HFF-Myc (cell line): ENCODE results near the gene STK39.

ENCODE experiments used
- DNase-seq: peaks from one replicate; pipeline ENCODE4 v3.0.0-alpha.2; 2011; ENCODE audit warnings: low read depth; ENCODE audit errors: extremely low read depth
- H3K4me3 ChIP-seq: replicated peaks from 2 replicates; pipeline ENCODE4 v1.5.1; 2011; ENCODE audit warnings: low read depth, mild to moderate bottlenecking, control low read depth, low read length
- CTCF ChIP-seq: IDR thresholded peaks from 2 replicates; pipeline ENCODE4 v1.5.1; 2012; ENCODE audit warnings: mild to moderate bottlenecking, low read depth, low read length, control low read depth; ENCODE audit errors: missing control alignments

The STK39 gene

GRCh38 chr2:168159754-168160585 is 87.4 kb downstream of the STK39 start:
- no peak overlapping the region for H3K4me3 ChIP-seq
- TF ChIP-seq CTCF = no peak
- DNase-seq = no peak

- H3K4me3 ChIP-seq = no peak overlapping the region
- no peak for DNase-seq
- no peak for TF ChIP-seq CTCF
These were observed 88.8 kb downstream of the STK39 start for GRCh38 chr2:168158586-168158985.

DNA sequence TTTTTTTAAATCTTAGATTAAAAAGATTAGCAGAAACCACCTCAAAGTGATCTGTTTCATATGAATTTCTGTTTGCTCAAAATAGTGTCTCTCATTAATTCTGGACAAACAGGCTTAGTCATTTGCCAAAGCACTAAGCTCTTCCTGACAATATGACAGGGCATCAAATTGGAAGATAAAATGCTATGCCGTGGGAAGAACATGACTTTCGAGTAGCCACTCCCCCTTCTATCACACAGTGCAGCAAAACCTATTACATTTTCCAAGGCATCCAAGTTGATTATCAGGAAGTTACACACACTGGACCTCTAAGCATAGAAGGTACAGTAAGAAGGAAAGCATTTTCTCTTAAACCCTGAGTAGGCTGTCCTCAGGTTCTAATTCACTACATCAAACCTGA is 89.5 kb downstream of the STK39 start:
- DNase-seq = no peak
- TF ChIP-seq CTCF = no peak
- H3K4me3 ChIP-seq = no peak overlapping the region

DNA sequence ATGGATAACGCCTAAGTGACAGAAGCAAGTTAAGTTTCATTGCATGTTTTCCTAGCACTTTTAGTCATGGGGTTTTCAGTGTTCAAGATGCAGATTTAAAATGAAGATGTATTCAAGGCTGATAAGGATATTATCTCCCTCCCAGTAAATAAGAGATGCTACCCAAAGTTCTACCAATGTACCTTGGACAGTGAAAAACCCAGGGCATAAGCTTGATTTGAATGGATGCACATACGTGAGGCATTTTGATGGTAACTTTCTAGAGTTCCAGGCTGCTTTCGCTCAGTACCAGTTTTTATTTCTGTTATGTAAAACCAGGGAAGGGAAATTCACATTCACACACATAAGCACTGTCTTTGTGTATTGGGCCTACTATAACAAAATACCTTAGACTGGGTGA is 90.3 kb downstream of the STK39 start:
- no peak overlapping the region for H3K4me3 ChIP-seq
- no peak for DNase-seq

DNA sequence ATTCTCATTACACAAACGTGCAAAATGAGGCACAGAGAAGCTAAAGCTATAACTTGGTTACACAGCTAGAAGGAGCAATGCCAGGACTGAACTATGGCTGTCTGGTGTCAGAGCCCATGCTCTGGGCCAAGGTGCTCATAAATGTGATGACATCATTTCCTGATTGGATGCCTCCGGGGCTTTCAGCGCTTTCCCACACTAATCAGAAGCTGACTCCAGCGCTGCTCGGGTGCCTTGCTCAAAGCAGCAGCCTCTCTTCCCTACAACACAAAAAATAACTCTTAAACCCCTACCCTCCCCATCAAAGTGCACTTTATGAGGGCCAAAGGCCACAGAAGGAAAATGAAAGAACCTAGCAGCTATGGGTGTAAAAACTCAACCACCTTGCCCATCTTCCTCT is 90.7 kb downstream of the STK39 start:
- TF ChIP-seq CTCF = no peak
- DNase-seq = peak; percentile 80
- no peak overlapping the region for H3K4me3 ChIP-seq

More for the DNA sequence above, 90.3 kb downstream of the STK39 start:
- TF ChIP-seq CTCF = no peak

DNA sequence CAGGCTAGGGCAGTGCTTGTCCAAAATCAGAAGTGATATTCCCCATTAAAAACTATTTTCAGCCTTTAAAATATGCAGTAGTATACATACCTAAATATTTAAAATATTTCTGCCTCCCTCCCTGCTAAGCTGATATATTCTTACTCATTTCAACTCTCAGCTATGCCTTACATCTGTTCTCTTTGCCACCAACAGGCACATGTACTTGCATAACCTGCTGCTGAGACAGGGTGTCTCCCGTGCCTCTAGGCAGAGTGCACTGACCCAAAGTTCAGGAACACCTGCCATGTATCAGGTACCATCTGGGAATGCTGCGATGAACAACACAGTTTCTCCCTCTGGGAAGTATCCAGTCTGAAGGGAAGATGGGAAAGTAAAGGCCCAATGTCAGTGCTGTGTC is 91.7 kb downstream of the STK39 start:
- no peak for DNase-seq
- TF ChIP-seq CTCF = no peak
- no peak overlapping the region for H3K4me3 ChIP-seq
